PC-3 (cell line): ENCODE results near the gene TUSC2. TPM values are rescaled to one million over a fixed set of nuclear protein-coding genes. Genes with fewer than 3 reads are reported as not detected.
A peak's percentile ranks its signal among the peaks of the same experiment; 100 is the strongest.

Source experiments
- ATAC-seq: fragments of 200-7000 bp; cut with Tn5 transposase; 2 replicates; pipeline ENCODE4 v1.9.1; 2020; ENCODE audit warnings: mild to moderate bottlenecking, moderate library complexity
- BruUV-seq: library from RNA; stranded (reverse); fragments of 400-500 nt; replicated peaks from 2 replicates; lab custom pipeline; 2021; lab: Mats Ljungman, UMichigan
- CTCF ChIA-PET: fragments of 300-600 bp; sonication (Branson Sonifier 250); formaldehyde crosslinking; loops from one replicate; lab custom pipeline; 2022; ENCODE audit warnings: antibody characterized with exemption; lab: Charles Lee
- POLR2A ChIA-PET: fragments of 300-600 bp; sonication (Branson Sonifier 250); formaldehyde crosslinking; loops from one replicate; lab custom pipeline; 2022; ENCODE audit warnings: antibody characterized with exemption; ENCODE audit not compliant: unreplicated experiment; lab: Charles Lee
- DNase-seq: peaks from one replicate; pipeline ENCODE4 v3.0.0-alpha.2; 2015
- H2AFZ ChIP-seq: fragments of 300-600 bp; sonication (generic); 2 replicates; pipeline ENCODE4 v1.6.0; 2016; ENCODE audit warnings: antibody characterized with exemption, low read length
- H3F3A ChIP-seq: fragments of 300-600 bp; sonication (generic); one replicate; pipeline ENCODE4 v1.6.0; 2017; ENCODE audit warnings: antibody characterized with exemption, low read length, control low read depth, mild to moderate bottlenecking; ENCODE audit not compliant: unreplicated experiment
- H3K27ac ChIP-seq: fragments of 300-600 bp; sonication (generic); 2 replicates; pipeline ENCODE4 v1.5.1; 2016; ENCODE audit warnings: mild to moderate bottlenecking, low read length
- H3K27me3 ChIP-seq: fragments of 300-600 bp; sonication (generic); 2 replicates; pipeline ENCODE4 v1.6.1; 2016; ENCODE audit warnings: low read length, mixed read lengths
- H3K36me3 ChIP-seq: fragments of 300-600 bp; sonication (generic); 2 replicates; pipeline ENCODE4 v1.6.1; 2016; ENCODE audit warnings: low read depth, mixed run types, low read length, mixed read lengths
- H3K4me1 ChIP-seq: fragments of 300-600 bp; sonication (generic); 2 replicates; pipeline ENCODE4 v1.5.1; 2016; ENCODE audit warnings: low read length; ENCODE audit not compliant: insufficient read depth
- H3K4me2 ChIP-seq: fragments of 300-600 bp; sonication (generic); 2 replicates; pipeline ENCODE4 v1.6.0; 2016; ENCODE audit warnings: low read length
- H3K4me3 ChIP-seq: fragments of 300-600 bp; sonication (generic); 2 replicates; pipeline ENCODE4 v1.5.1; 2016; ENCODE audit warnings: mild to moderate bottlenecking, low read length, mixed read lengths
- H3K79me2 ChIP-seq: fragments of 300-600 bp; sonication (generic); 2 replicates; pipeline ENCODE4 v1.6.1; 2017; ENCODE audit warnings: low read length, mixed read lengths
- H3K9ac ChIP-seq: fragments of 300-600 bp; sonication (generic); 2 replicates; pipeline ENCODE4 v1.6.0; 2016; ENCODE audit warnings: mild to moderate bottlenecking, low read length
- H3K9me2 ChIP-seq: fragments of 300-600 bp; sonication (generic); replicated peaks from 2 replicates; pipeline ENCODE4 v1.6.1; 2016; ENCODE audit warnings: mixed run types, low read length, mixed read lengths
- H3K9me3 ChIP-seq: fragments of 300-600 bp; sonication (generic); 2 replicates; pipeline ENCODE4 v1.6.1; 2016; ENCODE audit warnings: low read length, mixed read lengths
- H4K20me1 ChIP-seq: fragments of 300-600 bp; sonication (generic); 2 replicates; pipeline ENCODE4 v1.6.1; 2016; ENCODE audit warnings: low read length, mixed read lengths
- CTCF ChIP-seq: fragments of 300-600 bp; sonication (generic); conservative IDR thresholded peaks from 2 replicates; pipeline ENCODE4 v1.5.1; 2017; ENCODE audit warnings: antibody characterized with exemption, low read depth, mild to moderate bottlenecking, low read length
- EZH2 ChIP-seq: fragments of 300-600 bp; sonication (generic); IDR thresholded peaks from one replicate; pipeline ENCODE4 v1.6.1; 2017; ENCODE audit warnings: antibody characterized with exemption, mild to moderate bottlenecking, low read length; ENCODE audit not compliant: unreplicated experiment
- EZH2phosphoT487 ChIP-seq: fragments of 300-600 bp; sonication (generic); IDR thresholded peaks from 2 replicates; pipeline ENCODE4 v1.6.1; 2018; ENCODE audit warnings: mild to moderate bottlenecking, antibody characterized with exemption, low read length, borderline replicate concordance
- intact Hi-C: fragments of 100-400 bp; cut with micrococcal nuclease; formaldehyde crosslinking; loops from 2 replicates; pipeline ENCODE4 v1.9.0; 2023
- total RNA-seq: library from RNA; depleted of rRNA; stranded (reverse); fragments of >200 nt; gene quantifications from 2 replicates; pipeline ENCODE4 v1.2.3, GENCODE V29; 2014

TUSC2 gene
- total RNA-seq, 1 experiment from 2014 or later: 143 TPM

GRCh38 chr3:50324351-50325112, 3.5 kb downstream of the TUSC2 start:
- H3K9ac ChIP-seq: no peak overlapping the region
- H3K27ac ChIP-seq: no peak overlapping the region
- no peak overlapping the region for H2AFZ ChIP-seq
- H3K79me2 ChIP-seq: peaks cover 33% of the 10 kb centered on the region
- no TSS peak for BruUV-seq
- no peaks in the 10 kb centered on the region for H4K20me1 ChIP-seq
- ATAC-seq (peak; percentile 25), DNase-seq (peak; percentile 80)
- no peak overlapping the region for H3K4me3 ChIP-seq
- H3K27me3 ChIP-seq: no peaks in the 10 kb centered on the region
- TF ChIP-seq CTCF: peak; percentile 96
- no peak for TF ChIP-seq EZH2phosphoT487
- TF ChIP-seq EZH2: no peak
- peaks cover under 1% of the 10 kb centered on the region; the same call in 1 of the 2 replicates for H3K36me3 ChIP-seq
- ChIA-PET CTCF (interaction anchor here (0.6 to 1.4 kb wide), 7 partner anchors 13 to 1673 kb away, joined by 3 to 7 read pairs (median 4); partner anchors contain the start of genes HYAL1, HYAL3, IFRD2 and NAA80), POLR2A (interaction anchor here (0.6 kb wide), 2 partner anchors 11 to 89 kb away, joined by 5 to 6 read pairs; no protein-coding TSS in a partner anchor)
- H3K9me2 ChIP-seq: no peaks in the 10 kb centered on the region
- no peaks in the 10 kb centered on the region for H3K9me3 ChIP-seq
- no peak overlapping the region for H3K4me2 ChIP-seq
- H3K4me1 ChIP-seq: peaks cover 21% of the 10 kb centered on the region
- no peaks in the 10 kb centered on the region for H3F3A ChIP-seq
- intact Hi-C loops: loop anchor here (1.0 to 5.0 kb wide), 2 partner anchors 50 to 127 kb away; no protein-coding TSS in a partner anchor

GRCh38 chr3:50323614-50324199, 4.3 kb downstream of the TUSC2 start:
- no peaks in the 10 kb centered on the region for H3F3A ChIP-seq
- H3K9me2 ChIP-seq: no peaks in the 10 kb centered on the region
- H3K9me3 ChIP-seq: no peaks in the 10 kb centered on the region
- no peak overlapping the region for H3K4me2 ChIP-seq
- BruUV-seq: no TSS peak
- H3K27ac ChIP-seq: no peak overlapping the region
- ChIA-PET POLR2A (interaction anchor here (0.6 kb wide), 1 partner anchor 10 kb away, joined by 6 read pairs; no protein-coding TSS in a partner anchor), CTCF (interaction anchor here (0.6 to 1.4 kb wide), 4 partner anchors 21 to 64 kb away, joined by 3 to 7 read pairs (median 4); partner anchors contain the start of genes HYAL1, HYAL3 and NAA80)
- no peak overlapping the region for H3K9ac ChIP-seq
- TF ChIP-seq EZH2 (no peak), CTCF (no peak), EZH2phosphoT487 (no peak)
- H2AFZ ChIP-seq: no peak overlapping the region
- no peak for DNase-seq
- no peaks in the 10 kb centered on the region for H3K27me3 ChIP-seq
- no peaks in the 10 kb centered on the region for H4K20me1 ChIP-seq
- peaks cover 42% of the 10 kb centered on the region for H3K79me2 ChIP-seq
- intact Hi-C loops: loop anchor here (1.0 to 5.0 kb wide), 2 partner anchors 49 to 126 kb away; no protein-coding TSS in a partner anchor
- no peak for ATAC-seq
- H3K4me3 ChIP-seq: no peak overlapping the region
- peaks cover 6% of the 10 kb centered on the region for H3K36me3 ChIP-seq
- peaks cover 29% of the 10 kb centered on the region for H3K4me1 ChIP-seq
